ENCODE data around the gene GLRA2. TPM values are rescaled to one million over a fixed set of nuclear protein-coding genes. Genes with fewer than 3 reads are reported as not detected.

Gene GLRA2
- total and polyA plus RNA-seq, 3 donors from 2014 or later: 0.31 TPM; not detected in 2

DNA sequence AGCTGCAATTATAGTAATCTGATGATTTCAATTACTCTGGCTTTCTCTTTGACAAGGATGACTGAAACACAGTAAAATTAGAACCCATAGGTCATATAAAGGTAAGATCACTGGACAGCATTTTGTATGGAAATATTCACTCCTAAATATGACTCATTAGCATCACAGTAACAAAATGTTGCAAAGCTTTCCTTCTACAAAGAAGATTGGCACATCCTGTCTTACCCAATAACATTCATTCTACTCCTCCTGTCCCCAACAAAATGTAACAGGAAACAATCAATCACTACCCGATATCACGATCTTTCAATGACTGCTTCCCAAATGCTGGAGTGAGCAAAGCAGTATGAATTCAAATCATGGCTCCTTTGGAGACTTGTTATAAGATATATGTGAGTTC is 248.2 kb downstream of the GLRA2 start:
- intact Hi-C loops (cut with DNase I; ENCODE audit: low total_unique reads): no loop called here
- no peaks in the 10 kb centered on the region for H3K9me3 ChIP-seq
- H3K4me3 ChIP-seq: no peak overlapping the region
- no peaks in the 10 kb centered on the region for H3K27me3 ChIP-seq
- H3K4me1 ChIP-seq: no peaks in the 10 kb centered on the region
- no peaks in the 10 kb centered on the region for H3K36me3 ChIP-seq (ENCODE audit: low read depth, missing control alignments)
- no peak for DNase-seq
- H3K27ac ChIP-seq: no peak overlapping the region
- TF ChIP-seq POLR2A (IDR thresholded peaks at IDR 0.05): no peak
- TF ChIP-seq, protein P1, sequence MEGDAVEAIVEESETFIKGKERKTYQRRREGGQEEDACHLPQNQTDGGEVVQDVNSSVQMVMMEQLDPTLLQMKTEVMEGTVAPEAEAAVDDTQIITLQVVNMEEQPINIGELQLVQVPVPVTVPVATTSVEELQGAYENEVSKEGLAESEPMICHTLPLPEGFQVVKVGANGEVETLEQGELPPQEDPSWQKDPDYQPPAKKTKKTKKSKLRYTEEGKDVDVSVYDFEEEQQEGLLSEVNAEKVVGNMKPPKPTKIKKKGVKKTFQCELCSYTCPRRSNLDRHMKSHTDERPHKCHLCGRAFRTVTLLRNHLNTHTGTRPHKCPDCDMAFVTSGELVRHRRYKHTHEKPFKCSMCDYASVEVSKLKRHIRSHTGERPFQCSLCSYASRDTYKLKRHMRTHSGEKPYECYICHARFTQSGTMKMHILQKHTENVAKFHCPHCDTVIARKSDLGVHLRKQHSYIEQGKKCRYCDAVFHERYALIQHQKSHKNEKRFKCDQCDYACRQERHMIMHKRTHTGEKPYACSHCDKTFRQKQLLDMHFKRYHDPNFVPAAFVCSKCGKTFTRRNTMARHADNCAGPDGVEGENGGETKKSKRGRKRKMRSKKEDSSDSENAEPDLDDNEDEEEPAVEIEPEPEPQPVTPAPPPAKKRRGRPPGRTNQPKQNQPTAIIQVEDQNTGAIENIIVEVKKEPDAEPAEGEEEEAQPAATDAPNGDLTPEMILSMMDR (IDR thresholded peaks at IDR 0.05): no peak
- WGBS, 2 donors: 43 to 50% methylated on average over 2 of the region's 2 CpGs

DNA sequence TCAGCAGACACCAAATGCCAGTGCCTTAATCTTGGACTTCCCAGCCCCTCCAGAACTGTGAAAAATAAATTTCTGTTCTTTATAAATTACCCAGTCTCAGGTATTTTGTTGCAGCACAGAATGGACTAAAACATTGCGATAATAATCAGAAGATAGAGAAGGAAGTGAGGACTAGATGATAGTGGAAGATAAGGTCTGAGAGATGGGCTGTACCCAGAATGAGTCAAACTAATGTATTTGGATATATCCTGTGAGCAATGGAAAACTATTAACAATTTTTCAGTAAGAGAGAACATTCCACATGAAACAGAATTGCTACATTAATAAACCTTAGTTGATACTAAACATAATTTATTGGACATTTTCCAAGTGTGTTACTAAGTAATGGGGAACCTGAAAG is 250.2 kb downstream of the GLRA2 start:
- no peak for DNase-seq
- H3K27me3 ChIP-seq: no peaks in the 10 kb centered on the region
- no peak overlapping the region for H3K27ac ChIP-seq
- H3K9me3 ChIP-seq: no peaks in the 10 kb centered on the region
- no peak overlapping the region for H3K4me3 ChIP-seq
- no peak for TF ChIP-seq POLR2A (IDR thresholded peaks at IDR 0.05)
- TF ChIP-seq, protein P1 (IDR thresholded peaks at IDR 0.05): no peak
- H3K36me3 ChIP-seq (ENCODE audit: low read depth, missing control alignments): no peaks in the 10 kb centered on the region
- intact Hi-C loops (cut with DNase I; ENCODE audit: low total_unique reads): no loop called here
- 86 to 92% methylated on average over 1 of the region's 1 CpG for WGBS, 2 donors
- no peaks in the 10 kb centered on the region for H3K4me1 ChIP-seq
